Colonic mucosa (tissue), 4 donors: ENCODE results near the gene BCL11A. TPM values are rescaled to one million over a fixed set of nuclear protein-coding genes. Genes with fewer than 3 reads are reported as not detected.

ENCODE experiments used
- DNase-seq: peaks from one replicate; pipeline ENCODE4 v3.0.0-alpha.2; 2020
- H3K27ac ChIP-seq: fragments of 200-600 bp; one replicate; pipeline ENCODE4 v1.8.0; 2021
- H3K27me3 ChIP-seq: fragments of 200-600 bp; one replicate; pipeline ENCODE4 v1.8.0; 2021
- H3K36me3 ChIP-seq: fragments of 200-600 bp; one replicate; pipeline ENCODE4 v1.8.0; 2021
- H3K4me1 ChIP-seq: fragments of 200-600 bp; one replicate; pipeline ENCODE4 v1.8.0; 2021; ENCODE audit warnings: mild to moderate bottlenecking
- H3K4me3 ChIP-seq: fragments of 200-600 bp; one replicate; pipeline ENCODE4 v1.8.0; 2021
- H3K9ac ChIP-seq, 2 donors: one replicate each; pipeline ENCODE4 v1.7.0; 2013; ENCODE audit warnings: control low read depth in 2 of 2, low read depth in 2 of 2, low read length in 2 of 2
- H3K9me3 ChIP-seq: fragments of 200-600 bp; one replicate; pipeline ENCODE4 v1.8.0; 2021
- CTCF ChIP-seq: fragments of 200-600 bp; IDR thresholded peaks from one replicate; pipeline ENCODE4 v1.8.0; 2022; ENCODE audit warnings: antibody characterized with exemption, mild to moderate bottlenecking
- intact Hi-C: fragments of 100-400 bp; cut with DNase I; formaldehyde crosslinking; loops from one replicate; pipeline ENCODE4 v1.14.1; 2022
- total RNA-seq, 2 donors: library from RNA; stranded (reverse); fragmentation: NEBNext Ultra II Directional in 1 of 2; extraction: Animal tissue kit (Norgen Biotek cat#: 25700) in 1 of 2; gene quantifications; one replicate each; pipeline ENCODE4 v1.2.1, GENCODE V29; 2021
- donor health status: healthy.
- donor health status: DM: no; HTN: no; CAD: no.
- donor health status: DM: no; HTN: no; CAD: no.

BCL11A gene
- total RNA-seq, 2 donors from 2014 or later: 22.9 to 27.1 TPM

GRCh38 chr2:60519231-60519863, 34.1 kb downstream of the BCL11A start:
- TF ChIP-seq CTCF: no peak
- Histone ChIP-seq H3K9me3 (no peaks in the 10 kb centered on the region), H3K4me1 (no peaks in the 10 kb centered on the region), H3K27me3 (no peaks in the 10 kb centered on the region), H3K36me3 (no peaks in the 10 kb centered on the region), H3K27ac (no peak overlapping the region), H3K9ac (peak overlapping the region in 1 of 2 donors; percentile 66), H3K4me3 (no peak overlapping the region)
- intact Hi-C loops: no loop called here
- peak; percentile 53 for DNase-seq

GRCh38 chr2:60518567-60518966, 34.9 kb downstream of the BCL11A start:
- Histone ChIP-seq H3K4me1 (no peaks in the 10 kb centered on the region), H3K27ac (no peak overlapping the region), H3K36me3 (no peaks in the 10 kb centered on the region), H3K4me3 (no peak overlapping the region), H3K27me3 (no peaks in the 10 kb centered on the region), H3K9me3 (no peaks in the 10 kb centered on the region), H3K9ac (peak overlapping the region in 1 of 2 donors; percentile 66)
- TF ChIP-seq CTCF: no peak
- DNase-seq: peak; percentile 16
- intact Hi-C loops: no loop called here

GRCh38 chr2:60517446-60517845, 36.0 kb downstream of the BCL11A start:
- Histone ChIP-seq H3K36me3 (no peaks in the 10 kb centered on the region), H3K4me3 (no peak overlapping the region), H3K9ac (no peak overlapping the region), H3K9me3 (no peaks in the 10 kb centered on the region), H3K4me1 (peaks cover 3% of the 10 kb centered on the region), H3K27me3 (no peaks in the 10 kb centered on the region), H3K27ac (no peak overlapping the region)
- no peak for DNase-seq
- intact Hi-C loops: no loop called here
- TF ChIP-seq CTCF: no peak

GRCh38 chr2:60516826-60517225, 36.6 kb downstream of the BCL11A start:
- TF ChIP-seq CTCF: no peak
- peaks cover 9% of the 10 kb centered on the region for H3K4me1 ChIP-seq

GRCh38 chr2:60516383-60516811, 37.1 kb downstream of the BCL11A start:
- Histone ChIP-seq H3K9ac (peak overlapping the region in 1 of 2 donors; percentile 59), H3K4me3 (no peak overlapping the region), H3K4me1 (peaks cover 12% of the 10 kb centered on the region), H3K9me3 (no peaks in the 10 kb centered on the region), H3K27ac (peak overlapping the region; percentile 22), H3K36me3 (no peaks in the 10 kb centered on the region), H3K27me3 (no peaks in the 10 kb centered on the region)
- DNase-seq: no peak
- no peak for TF ChIP-seq CTCF
- intact Hi-C loops: no loop called here

More at GRCh38 chr2:60516826-60517225, 36.6 kb downstream of the BCL11A start:
- H3K4me3 ChIP-seq: no peak overlapping the region
- no peak overlapping the region for H3K9ac ChIP-seq
- intact Hi-C loops: no loop called here
- H3K9me3 ChIP-seq: no peaks in the 10 kb centered on the region
- H3K36me3 ChIP-seq: no peaks in the 10 kb centered on the region
- DNase-seq: no peak
- no peak overlapping the region for H3K27ac ChIP-seq
- H3K27me3 ChIP-seq: no peaks in the 10 kb centered on the region
